Endometrial microvascular endothelial cells (primary cell): ENCODE data around the gene SLC2A8. TPM values are rescaled to one million over a fixed set of nuclear protein-coding genes. Genes with fewer than 3 reads are reported as not detected.

Experiments
- in situ Hi-C: cut with HindIII; loops from 2 replicates; pipeline ENCODE4 v1.10.0; 2017; ENCODE audit warnings: low sequenced_read_pairs, low pct_unique_long_range_greater_than_20kb; ENCODE audit errors: inconsistent ontology term
- total RNA-seq: library from RNA; depleted of rRNA; stranded (reverse); fragments of >200 nt; gene quantifications from one replicate; pipeline ENCODE4 v1.2.3, GENCODE V29; 2015; ENCODE audit errors: inconsistent ontology term

The SLC2A8 gene
- total RNA-seq, 1 donor from 2014 or later, result 19.8 TPM

GRCh38 chr9:127397646-127398274, 791 bp downstream of the SLC2A8 start:
- in situ Hi-C loops, result no loop called here

DNA sequence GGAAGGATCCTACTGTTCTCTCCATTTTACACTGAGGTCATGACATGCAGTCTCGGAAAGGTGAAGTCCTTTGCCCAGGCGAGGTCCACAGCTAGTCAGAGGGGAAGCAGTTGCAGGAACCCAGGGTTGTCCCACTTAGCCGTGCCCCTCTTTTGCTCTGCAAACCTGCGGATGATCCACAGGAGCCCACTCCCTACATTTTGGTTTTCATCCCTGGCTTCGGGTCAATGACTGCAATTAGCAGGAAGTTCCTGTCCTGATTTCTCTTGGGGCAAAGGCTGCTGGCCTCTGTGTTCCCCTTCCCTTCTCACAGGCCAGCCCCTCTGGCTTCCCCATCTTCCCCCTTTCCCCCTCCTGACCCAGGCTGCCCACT, 1.3 kb downstream of the SLC2A8 start:
- in situ Hi-C loops, result no loop called here

GRCh38 chr9:127398715-127399400, 1.9 kb downstream of the SLC2A8 start:
- in situ Hi-C loops, result no loop called here

DNA sequence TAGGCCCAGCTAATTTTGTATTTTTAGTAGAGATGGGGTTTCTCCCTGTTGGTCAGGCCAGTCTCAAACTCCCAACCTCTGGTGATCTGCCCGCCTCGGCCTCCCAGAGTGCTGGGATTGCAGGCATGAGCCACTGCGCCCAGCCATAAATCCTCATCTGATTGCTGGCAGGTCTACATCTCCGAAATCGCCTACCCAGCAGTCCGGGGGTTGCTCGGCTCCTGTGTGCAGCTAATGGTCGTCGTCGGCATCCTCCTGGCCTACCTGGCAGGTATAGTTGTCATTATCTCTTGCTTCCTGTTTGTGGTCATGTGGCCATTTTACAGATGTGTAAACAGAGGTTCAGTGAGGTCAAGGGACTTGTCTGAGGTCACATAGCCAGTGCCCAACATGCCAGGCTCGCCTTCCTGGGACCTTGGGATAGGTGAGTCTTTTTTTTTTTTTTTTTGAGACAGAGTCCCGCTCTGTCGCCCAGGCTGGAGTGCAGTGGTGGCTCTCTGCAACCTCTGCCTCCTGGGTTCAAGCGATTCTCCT, 2.8 kb downstream of the SLC2A8 start:
- in situ Hi-C loops, result loop anchor here (10.0 kb wide), 1 partner anchor 105 kb away; no protein-coding TSS in a partner anchor

- in situ Hi-C loops, result loop anchor here (10.0 kb wide), 1 partner anchor 108 kb away; no protein-coding TSS in a partner anchor
Observed at GRCh38 chr9:127402401-127403090, 5.6 kb downstream of the SLC2A8 start.

DNA sequence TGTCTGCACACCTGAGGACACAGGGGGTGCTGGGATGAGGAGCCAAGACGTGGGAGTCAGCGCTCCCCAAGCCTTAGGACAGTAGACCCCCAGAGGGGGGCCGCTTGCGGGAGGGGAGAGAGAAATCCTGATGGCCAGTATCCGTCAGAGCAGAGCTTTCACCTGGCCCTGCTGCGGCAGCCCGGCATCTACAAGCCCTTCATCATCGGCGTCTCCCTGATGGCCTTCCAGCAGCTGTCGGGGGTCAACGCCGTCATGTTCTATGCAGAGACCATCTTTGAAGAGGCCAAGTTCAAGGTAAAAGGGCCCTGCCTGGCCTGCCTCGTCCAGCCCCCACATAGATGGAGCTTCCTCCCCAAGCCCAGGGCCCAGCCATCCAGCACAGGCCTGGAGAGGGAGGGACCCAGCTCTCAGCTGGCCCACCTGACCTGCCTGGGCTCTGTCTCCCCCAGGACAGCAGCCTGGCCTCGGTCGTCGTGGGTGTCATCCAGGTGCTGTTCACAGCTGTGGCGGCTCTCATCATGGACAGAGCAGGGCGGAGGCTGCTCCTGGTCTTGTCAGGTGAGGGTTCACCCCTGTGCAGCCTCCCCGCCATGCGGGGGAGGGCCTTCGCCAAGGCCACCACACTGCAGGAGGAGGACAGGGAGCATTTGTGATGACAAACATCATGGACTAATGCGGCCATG, 6.7 kb downstream of the SLC2A8 start:
- in situ Hi-C loops, result loop anchor here (10.0 kb wide), 1 partner anchor 109 kb away; no protein-coding TSS in a partner anchor

DNA sequence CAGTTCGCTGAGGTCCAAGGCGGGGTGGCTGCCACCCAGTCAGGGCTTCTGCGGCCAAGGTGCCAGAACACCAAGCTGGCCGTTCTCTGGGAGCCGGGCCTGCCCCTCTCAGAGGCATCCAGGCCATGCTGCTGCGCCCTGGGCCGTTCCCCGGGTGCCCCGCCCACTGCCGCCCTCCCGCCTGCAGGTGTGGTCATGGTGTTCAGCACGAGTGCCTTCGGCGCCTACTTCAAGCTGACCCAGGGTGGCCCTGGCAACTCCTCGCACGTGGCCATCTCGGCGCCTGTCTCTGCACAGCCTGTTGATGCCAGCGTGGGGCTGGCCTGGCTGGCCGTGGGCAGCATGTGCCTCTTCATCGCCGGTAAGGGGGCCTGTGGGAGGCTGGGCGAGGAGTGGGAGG, 7.7 kb downstream of the SLC2A8 start:
- in situ Hi-C loops, result loop anchor here (10.0 kb wide), 1 partner anchor 110 kb away; no protein-coding TSS in a partner anchor

GRCh38 chr9:127405344-127406125, 8.6 kb downstream of the SLC2A8 start:
- in situ Hi-C loops, result loop anchor here (10.0 kb wide), 1 partner anchor 111 kb away; no protein-coding TSS in a partner anchor

- in situ Hi-C loops, result loop anchor here (10.0 kb wide), 1 partner anchor 112 kb away; no protein-coding TSS in a partner anchor
Observed at GRCh38 chr9:127406799-127407491, 10.0 kb downstream of the SLC2A8 start.

DNA sequence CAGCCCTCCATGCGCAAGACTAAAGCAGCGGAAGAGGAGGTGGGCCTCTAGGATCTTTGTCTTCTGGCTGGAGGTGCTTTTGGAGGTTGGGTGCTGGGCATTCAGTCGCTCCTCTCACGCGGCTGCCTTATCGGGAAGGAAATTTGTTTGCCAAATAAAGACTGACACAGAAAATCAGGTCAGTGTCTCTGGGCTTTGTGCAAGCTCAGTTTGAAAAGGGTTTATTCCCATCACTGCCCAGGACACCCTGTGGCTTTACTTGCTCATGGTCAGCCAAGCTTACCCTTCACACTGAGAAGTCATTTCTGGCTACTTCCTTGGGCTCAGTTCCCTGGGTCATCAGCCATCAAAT, 10.5 kb downstream of the SLC2A8 start:
- in situ Hi-C loops, result loop anchor here (10.0 kb wide), 1 partner anchor 113 kb away; no protein-coding TSS in a partner anchor

DNA sequence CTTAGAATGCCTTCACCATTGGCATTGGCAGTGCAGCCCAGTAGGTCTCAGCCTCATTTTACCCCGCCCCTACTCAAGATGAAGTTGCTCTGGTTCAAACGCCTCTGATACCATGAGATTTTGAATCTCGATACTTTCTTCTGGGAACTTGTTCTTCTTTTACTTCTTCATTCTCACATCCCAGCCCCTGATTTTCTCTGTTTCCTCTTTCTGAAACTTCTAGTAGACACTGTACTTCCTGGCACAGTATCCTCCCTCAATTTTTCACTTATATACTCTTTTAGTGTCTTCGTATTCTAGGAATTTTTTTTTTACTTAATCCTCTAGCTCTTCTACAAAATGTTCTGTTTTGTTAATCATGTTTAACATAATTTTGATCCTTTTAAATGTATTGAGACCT, 14.2 kb downstream of the SLC2A8 start:
- in situ Hi-C loops, result no loop called here

DNA sequence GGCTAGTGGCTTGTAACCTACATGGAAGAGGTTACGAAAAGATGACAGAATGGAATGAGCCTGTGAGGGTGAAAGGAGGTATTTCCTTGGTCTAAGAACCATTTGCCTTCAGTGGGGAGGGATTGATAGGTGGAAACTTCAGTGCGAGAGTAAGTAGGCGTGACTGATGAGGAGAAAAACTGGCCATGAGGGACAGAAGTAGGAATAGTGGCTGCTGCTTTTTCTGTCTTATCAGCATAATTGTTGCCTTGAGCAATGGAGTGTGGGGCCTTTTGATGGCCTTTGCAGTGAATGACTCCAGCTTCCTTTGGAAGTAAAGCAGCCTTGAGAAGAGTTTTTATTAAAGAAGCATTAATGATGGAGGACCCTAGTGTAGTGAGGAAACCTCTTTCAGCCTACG, 18.2 kb downstream of the SLC2A8 start:
- in situ Hi-C loops, result no loop called here

DNA sequence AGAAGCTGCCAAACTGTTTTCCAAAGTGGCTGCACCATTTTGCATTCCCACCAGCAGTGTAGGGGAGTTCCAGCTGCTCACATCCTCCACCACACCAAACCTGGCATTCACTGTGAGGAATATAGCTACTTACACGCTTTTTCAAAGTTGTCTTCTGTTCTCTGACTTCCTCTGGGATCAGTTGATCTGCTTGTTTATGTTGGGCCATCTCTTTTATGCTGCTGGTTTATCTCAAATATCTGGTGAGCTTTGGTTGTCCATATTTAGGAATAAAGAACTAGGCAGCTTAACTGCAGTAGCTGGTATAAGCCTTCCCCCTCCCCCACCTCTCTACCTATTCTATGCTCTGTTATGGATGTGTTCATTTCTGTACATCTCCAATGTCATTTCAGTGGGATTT, 18.7 kb downstream of the SLC2A8 start:
- in situ Hi-C loops, result no loop called here

- in situ Hi-C loops, result no loop called here
Observed at GRCh38 chr9:127417131-127418036, 20.4 kb downstream of the SLC2A8 start.

DNA sequence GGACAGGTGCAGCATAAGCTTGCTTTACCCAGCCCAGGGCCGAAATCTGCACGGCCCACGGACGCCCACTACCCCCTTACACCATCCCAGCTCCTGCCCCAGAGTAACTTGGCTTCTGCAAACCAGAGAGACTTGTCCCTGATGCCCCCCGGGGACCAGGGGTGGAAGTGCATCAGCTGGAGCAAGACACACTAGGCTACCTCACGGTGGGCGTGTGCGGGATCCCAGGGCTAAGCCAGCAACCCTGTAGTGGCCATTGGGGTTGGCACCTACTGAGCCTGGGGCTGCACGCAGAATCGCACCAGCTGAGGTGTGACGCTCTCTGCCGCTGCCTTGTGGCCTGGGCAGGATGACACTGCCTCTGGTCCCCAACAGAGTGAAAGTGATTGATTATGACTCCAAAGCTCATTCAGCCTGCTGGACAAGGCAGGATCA, 21.1 kb downstream of the SLC2A8 start:
- in situ Hi-C loops, result no loop called here

GRCh38 chr9:127419348-127419747, 22.4 kb downstream of the SLC2A8 start:
- in situ Hi-C loops, result no loop called here

- in situ Hi-C loops, result no loop called here
Observed at GRCh38 chr9:127421057-127421456, 24.1 kb downstream of the SLC2A8 start.
